H1 (cell line): ENCODE data around the gene ELOVL3.

Source experiments
- CHD2 ChIP-seq: IDR thresholded peaks from 2 replicates; pipeline ENCODE4 v1.6.1; 2012; ENCODE audit warnings: low read length, improper control_type of control experiment
- EP300 ChIP-seq, 2 experiments: IDR thresholded peaks; 1 replicate in 1 of 2; 2 replicates in 1 of 2; pipeline ENCODE4 v1.6.1; 2011 to 2012; ENCODE audit warnings: low read depth in 2 of 2, low read length in 2 of 2, mild to moderate bottlenecking in 2 of 2, borderline replicate concordance in 1 of 2, inconsistent platforms in 1 of 2, moderate library complexity in 1 of 2
- EZH2 ChIP-seq: fragments of 200-600 bp; sonication (generic); IDR thresholded peaks from 2 replicates; pipeline ENCODE4 v1.7.1; 2012; ENCODE audit warnings: low read depth, mild to moderate bottlenecking, moderate library complexity, low read length, inconsistent platforms; ENCODE audit not compliant: severe bottlenecking
- HDAC2 ChIP-seq, 2 experiments: fragments of 300-600 bp in 1 of 2; sonication (generic) in 1 of 2; IDR thresholded peaks; 2 replicates each; pipeline ENCODE4 v1.6.1; 2011 to 2012; ENCODE audit warnings: low read depth in 2 of 2, low read length in 2 of 2, mild to moderate bottlenecking in 2 of 2, moderate library complexity in 2 of 2, borderline replicate concordance in 1 of 2, inconsistent platforms in 1 of 2
- KDM5A ChIP-seq: fragments of 200-600 bp; IDR thresholded peaks from 2 replicates; pipeline ENCODE4 v1.7.1; 2012; ENCODE audit warnings: mild to moderate bottlenecking, low read length, inconsistent platforms, mixed read lengths
- POLR2A ChIP-seq, 2 experiments: IDR thresholded peaks; 1 replicate in 1 of 2; 2 replicates in 1 of 2; pipeline ENCODE4 v1.6.1; 2011; ENCODE audit warnings: low read depth in 2 of 2, low read length in 2 of 2, mild to moderate bottlenecking in 2 of 2; ENCODE audit errors: control extremely low read depth in 1 of 2
- POLR2AphosphoS5 ChIP-seq: IDR thresholded peaks from 2 replicates; pipeline ENCODE4 v1.6.1; 2011; ENCODE audit warnings: low read depth, low read length
- RNF2 ChIP-seq: fragments of 200-900, 300-1000 bp; sonication (generic); IDR thresholded peaks from 2 replicates; pipeline ENCODE4 v1.7.1; 2016; ENCODE audit warnings: borderline replicate concordance, low read depth, mild to moderate bottlenecking, antibody characterized with exemption, low read length; ENCODE audit not compliant: poor library complexity, severe bottlenecking; ENCODE audit errors: missing control alignments
- SP1 ChIP-seq: IDR thresholded peaks from 2 replicates; pipeline ENCODE4 v1.6.1; 2011; ENCODE audit warnings: low read depth, low read length
- TCF12 ChIP-seq: IDR thresholded peaks from 2 replicates; pipeline ENCODE4 v1.6.1; 2011; ENCODE audit warnings: low read depth, mild to moderate bottlenecking, low read length
- TF ChIP-seq, protein P1 (sequence below): IDR thresholded peaks from 2 replicates; pipeline ENCODE4 v1.6.1; 2011; ENCODE audit warnings: low read length, improper control_type of control experiment
- TF ChIP-seq, protein P2 (sequence below), 3 experiments: IDR thresholded peaks; 1 replicate in 2 of 3; 2 replicates in 1 of 3; pipeline versions ENCODE4 v1.5.1 to v1.6.1; 2011; ENCODE audit warnings: low read length in 3 of 3, mild to moderate bottlenecking in 3 of 3, inconsistent platforms in 2 of 3, low read depth in 1 of 3, moderate library complexity in 1 of 3; ENCODE audit not compliant: insufficient read depth in 1 of 3; ENCODE audit errors: control extremely low read depth in 1 of 3
- TF ChIP-seq, protein P3 (sequence below): IDR thresholded peaks from 2 replicates; pipeline ENCODE4 v1.6.1; 2012; ENCODE audit warnings: inconsistent platforms

DNA sequence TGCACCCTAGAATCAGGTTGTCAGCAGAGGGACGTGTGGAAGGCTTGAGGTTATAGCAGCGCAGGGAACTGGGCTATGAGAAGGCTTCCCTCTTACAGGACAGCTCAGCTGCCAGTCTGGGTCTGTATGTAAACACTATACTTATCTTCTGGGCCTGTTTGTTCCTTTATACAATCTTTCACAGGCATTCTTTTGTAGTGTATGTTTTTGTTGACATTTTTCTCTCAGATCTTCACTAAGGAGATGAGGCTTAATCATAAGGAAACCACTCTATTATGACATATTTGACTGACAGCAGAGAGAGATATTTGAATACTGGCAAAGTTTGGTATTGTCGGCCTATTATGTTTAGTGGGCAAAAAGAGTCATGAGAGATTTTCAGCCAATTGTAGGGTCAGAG, 20.2 kb downstream of the ELOVL3 start:
- TF ChIP-seq, protein P1, sequence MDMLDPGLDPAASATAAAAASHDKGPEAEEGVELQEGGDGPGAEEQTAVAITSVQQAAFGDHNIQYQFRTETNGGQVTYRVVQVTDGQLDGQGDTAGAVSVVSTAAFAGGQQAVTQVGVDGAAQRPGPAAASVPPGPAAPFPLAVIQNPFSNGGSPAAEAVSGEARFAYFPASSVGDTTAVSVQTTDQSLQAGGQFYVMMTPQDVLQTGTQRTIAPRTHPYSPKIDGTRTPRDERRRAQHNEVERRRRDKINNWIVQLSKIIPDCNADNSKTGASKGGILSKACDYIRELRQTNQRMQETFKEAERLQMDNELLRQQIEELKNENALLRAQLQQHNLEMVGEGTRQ: no peak
- TF ChIP-seq SP1: no peak
- TF ChIP-seq TCF12: no peak
- TF ChIP-seq EP300 (IDR thresholded peaks at IDR 0.05; ENCODE audit: borderline replicate concordance in 1 of 2, low read depth in 2 of 2, low read length in 2 of 2): no peak
- TF ChIP-seq KDM5A: no peak
- no peak for TF ChIP-seq EZH2
- TF ChIP-seq, protein P2, sequence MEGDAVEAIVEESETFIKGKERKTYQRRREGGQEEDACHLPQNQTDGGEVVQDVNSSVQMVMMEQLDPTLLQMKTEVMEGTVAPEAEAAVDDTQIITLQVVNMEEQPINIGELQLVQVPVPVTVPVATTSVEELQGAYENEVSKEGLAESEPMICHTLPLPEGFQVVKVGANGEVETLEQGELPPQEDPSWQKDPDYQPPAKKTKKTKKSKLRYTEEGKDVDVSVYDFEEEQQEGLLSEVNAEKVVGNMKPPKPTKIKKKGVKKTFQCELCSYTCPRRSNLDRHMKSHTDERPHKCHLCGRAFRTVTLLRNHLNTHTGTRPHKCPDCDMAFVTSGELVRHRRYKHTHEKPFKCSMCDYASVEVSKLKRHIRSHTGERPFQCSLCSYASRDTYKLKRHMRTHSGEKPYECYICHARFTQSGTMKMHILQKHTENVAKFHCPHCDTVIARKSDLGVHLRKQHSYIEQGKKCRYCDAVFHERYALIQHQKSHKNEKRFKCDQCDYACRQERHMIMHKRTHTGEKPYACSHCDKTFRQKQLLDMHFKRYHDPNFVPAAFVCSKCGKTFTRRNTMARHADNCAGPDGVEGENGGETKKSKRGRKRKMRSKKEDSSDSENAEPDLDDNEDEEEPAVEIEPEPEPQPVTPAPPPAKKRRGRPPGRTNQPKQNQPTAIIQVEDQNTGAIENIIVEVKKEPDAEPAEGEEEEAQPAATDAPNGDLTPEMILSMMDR (IDR thresholded peaks at IDR 0.05; ENCODE audit: control extremely low read depth in 1 of 3, insufficient read depth in 1 of 3, low read depth in 1 of 3, low read length in 3 of 3): no peak
- TF ChIP-seq, protein P3, sequence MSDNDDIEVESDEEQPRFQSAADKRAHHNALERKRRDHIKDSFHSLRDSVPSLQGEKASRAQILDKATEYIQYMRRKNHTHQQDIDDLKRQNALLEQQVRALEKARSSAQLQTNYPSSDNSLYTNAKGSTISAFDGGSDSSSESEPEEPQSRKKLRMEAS: no peak
- no peak for TF ChIP-seq RNF2
- TF ChIP-seq POLR2A (IDR thresholded peaks at IDR 0.05; ENCODE audit: control extremely low read depth in 1 of 2, low read depth in 2 of 2, low read length in 2 of 2): no peak
- TF ChIP-seq CHD2: no peak
- TF ChIP-seq HDAC2 (IDR thresholded peaks at IDR 0.05; ENCODE audit: borderline replicate concordance in 1 of 2, low read depth in 2 of 2, low read length in 2 of 2): no peak
- no peak for TF ChIP-seq POLR2AphosphoS5
